Endodermal cell (in vitro differentiated cells): Measurements from ENCODE around the gene NT5DC1. TPM values are rescaled to one million over a fixed set of nuclear protein-coding genes. Genes with fewer than 3 reads are reported as not detected.

Source experiments
- DNase-seq: peaks from one replicate; pipeline ENCODE4 v3.0.0-alpha.2; 2017
- H3K27ac ChIP-seq: 2 replicates; pipeline ENCODE4 v1.5.1; 2013; ENCODE audit warnings: mild to moderate bottlenecking, low read depth, low read length, moderate library complexity
- H3K27me3 ChIP-seq: 2 replicates; pipeline ENCODE4 v1.6.1; 2013; ENCODE audit warnings: mild to moderate bottlenecking, low read length, moderate library complexity; ENCODE audit not compliant: insufficient read depth, control insufficient read depth, poor library complexity, severe bottlenecking
- H3K36me3 ChIP-seq: 2 replicates; pipeline ENCODE4 v1.7.0; 2013; ENCODE audit warnings: mild to moderate bottlenecking, low read length, moderate library complexity; ENCODE audit not compliant: control insufficient read depth, insufficient read depth
- H3K4me1 ChIP-seq: one replicate; pipeline ENCODE4 v1.7.0; 2013; ENCODE audit warnings: low read length; ENCODE audit not compliant: control insufficient read depth, insufficient read depth
- H3K4me3 ChIP-seq: 2 replicates; pipeline ENCODE4 v1.5.1; 2013; ENCODE audit warnings: mild to moderate bottlenecking, low read length, moderate library complexity
- H3K9ac ChIP-seq: 2 replicates; pipeline ENCODE4 v1.6.1; 2013; ENCODE audit warnings: mild to moderate bottlenecking, low read length, moderate library complexity; ENCODE audit not compliant: poor library complexity, severe bottlenecking; ENCODE audit errors: extremely low read depth
- H3K9me3 ChIP-seq: 2 replicates; pipeline ENCODE4 v1.6.1; 2013; ENCODE audit warnings: mild to moderate bottlenecking, low read length, moderate library complexity; ENCODE audit not compliant: control insufficient read depth
- H3K27ac Mint-ChIP-seq: 2 replicates; pipeline ENCODE4 v1.8.0; 2020; ENCODE audit warnings: mixed read lengths
- H3K27me3 Mint-ChIP-seq: 2 replicates; pipeline ENCODE4 v1.8.0; 2021; ENCODE audit warnings: mild to moderate bottlenecking, mixed read lengths; ENCODE audit not compliant: insufficient read depth
- H3K36me3 Mint-ChIP-seq: 2 replicates; pipeline ENCODE4 v1.8.0; 2020; ENCODE audit warnings: low read depth, mixed read lengths
- H3K4me1 Mint-ChIP-seq: 2 replicates; pipeline ENCODE4 v1.8.0; 2020; ENCODE audit warnings: mixed read lengths
- H3K4me3 Mint-ChIP-seq: 2 replicates; pipeline ENCODE4 v1.8.0; 2020; ENCODE audit warnings: mild to moderate bottlenecking, moderate library complexity, mixed read lengths
- H3K9me3 Mint-ChIP-seq: 2 replicates; pipeline ENCODE4 v1.8.0; 2020; ENCODE audit warnings: mild to moderate bottlenecking, mixed read lengths
- WGBS, 2 experiments: methylation state at CpG; one replicate each; pipeline versions ENCODE4 v1.1.5 to v1.1.7; 2013; ENCODE audit warnings: missing lambda C conversion rate in 2 of 2, mixed read lengths in 1 of 2; ENCODE audit not compliant: insufficient coverage in 1 of 2, insufficient read length in 1 of 2; 5-methylcytosine and 5-hydroxymethylcytosine counted together
- total RNA-seq, 2 donors: library from RNA; stranded (reverse); fragmentation: NEBNext Ultra II Directional in 1 of 2; extraction: Animal tissue kit (Norgen Biotek cat#: 25700) in 1 of 2; gene quantifications; 2 replicates in 1 of 2; 3 replicates in 1 of 2; pipeline ENCODE4 v1.2.1, GENCODE V29; 2021
- TF ChIP-seq, protein P1 (sequence below): fragments of 200-600 bp; sonication (generic); conservative IDR thresholded peaks from 2 replicates; pipeline ENCODE4 v1.5.0; 2021; ENCODE audit warnings: antibody characterized with exemption, mild to moderate bottlenecking

NT5DC1 gene
- total RNA-seq, 2 donors from 2014 or later, result 83.0 to 136 TPM

GRCh38 chr6:116062496-116062895 lies 38.2 kb upstream of the NT5DC1 start:
- Histone ChIP-seq H3K9me3 (no peaks in the 10 kb centered on the region), H3K36me3 (no peaks in the 10 kb centered on the region), H3K27me3 (no peaks in the 10 kb centered on the region), H3K27ac (no peak overlapping the region), H3K4me3 (no peak overlapping the region), H3K9ac (no peak overlapping the region), H3K4me1 (peaks cover 5% of the 10 kb centered on the region)
- H3K27ac Mint-ChIP-seq, result no peak overlapping the region
- 89 to 91% methylated on average over 3 to 4 of the region's 4 CpGs for WGBS, 2 experiments
- no peaks in the 10 kb centered on the region for H3K36me3 Mint-ChIP-seq
- no peaks in the 10 kb centered on the region for H3K9me3 Mint-ChIP-seq
- TF ChIP-seq, protein P1, sequence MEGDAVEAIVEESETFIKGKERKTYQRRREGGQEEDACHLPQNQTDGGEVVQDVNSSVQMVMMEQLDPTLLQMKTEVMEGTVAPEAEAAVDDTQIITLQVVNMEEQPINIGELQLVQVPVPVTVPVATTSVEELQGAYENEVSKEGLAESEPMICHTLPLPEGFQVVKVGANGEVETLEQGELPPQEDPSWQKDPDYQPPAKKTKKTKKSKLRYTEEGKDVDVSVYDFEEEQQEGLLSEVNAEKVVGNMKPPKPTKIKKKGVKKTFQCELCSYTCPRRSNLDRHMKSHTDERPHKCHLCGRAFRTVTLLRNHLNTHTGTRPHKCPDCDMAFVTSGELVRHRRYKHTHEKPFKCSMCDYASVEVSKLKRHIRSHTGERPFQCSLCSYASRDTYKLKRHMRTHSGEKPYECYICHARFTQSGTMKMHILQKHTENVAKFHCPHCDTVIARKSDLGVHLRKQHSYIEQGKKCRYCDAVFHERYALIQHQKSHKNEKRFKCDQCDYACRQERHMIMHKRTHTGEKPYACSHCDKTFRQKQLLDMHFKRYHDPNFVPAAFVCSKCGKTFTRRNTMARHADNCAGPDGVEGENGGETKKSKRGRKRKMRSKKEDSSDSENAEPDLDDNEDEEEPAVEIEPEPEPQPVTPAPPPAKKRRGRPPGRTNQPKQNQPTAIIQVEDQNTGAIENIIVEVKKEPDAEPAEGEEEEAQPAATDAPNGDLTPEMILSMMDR, result no peak
- no peak for DNase-seq
- H3K4me1 Mint-ChIP-seq, result peaks cover 10% of the 10 kb centered on the region
- no peak overlapping the region for H3K4me3 Mint-ChIP-seq
- H3K27me3 Mint-ChIP-seq, result no peaks in the 10 kb centered on the region

DNA sequence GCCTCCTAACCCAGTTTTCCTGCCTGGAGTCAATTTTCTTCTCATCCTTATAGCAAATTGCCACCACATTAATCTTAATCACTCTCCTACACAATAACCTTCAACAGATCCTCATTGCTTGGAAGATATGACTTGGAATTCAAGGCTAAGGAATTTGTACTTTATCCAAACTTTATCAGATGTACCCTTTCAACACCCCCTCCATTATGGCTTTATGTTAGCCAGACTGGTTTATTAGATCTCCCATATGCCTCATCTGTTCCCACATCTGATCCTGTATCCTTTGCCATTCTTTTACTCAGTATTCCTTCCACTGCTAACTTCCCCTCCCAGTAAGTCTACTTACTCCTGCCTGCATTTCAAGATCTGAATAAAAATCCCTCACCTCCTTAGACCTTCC lies 36.0 kb upstream of the NT5DC1 start:
- Mint-ChIP-seq H3K4me1 (peaks cover 13% of the 10 kb centered on the region), H3K27ac (no peak overlapping the region), H3K9me3 (no peaks in the 10 kb centered on the region), H3K4me3 (no peak overlapping the region), H3K27me3 (no peaks in the 10 kb centered on the region), H3K36me3 (no peaks in the 10 kb centered on the region)
- no peaks in the 10 kb centered on the region for H3K27me3 ChIP-seq
- no peak overlapping the region for H3K9ac ChIP-seq
- no peaks in the 10 kb centered on the region for H3K9me3 ChIP-seq
- TF ChIP-seq, protein P1, result no peak
- peaks cover 9% of the 10 kb centered on the region for H3K4me1 ChIP-seq
- no peak overlapping the region for H3K27ac ChIP-seq
- no peaks in the 10 kb centered on the region for H3K36me3 ChIP-seq
- no peak overlapping the region for H3K4me3 ChIP-seq
- DNase-seq, result no peak

DNA sequence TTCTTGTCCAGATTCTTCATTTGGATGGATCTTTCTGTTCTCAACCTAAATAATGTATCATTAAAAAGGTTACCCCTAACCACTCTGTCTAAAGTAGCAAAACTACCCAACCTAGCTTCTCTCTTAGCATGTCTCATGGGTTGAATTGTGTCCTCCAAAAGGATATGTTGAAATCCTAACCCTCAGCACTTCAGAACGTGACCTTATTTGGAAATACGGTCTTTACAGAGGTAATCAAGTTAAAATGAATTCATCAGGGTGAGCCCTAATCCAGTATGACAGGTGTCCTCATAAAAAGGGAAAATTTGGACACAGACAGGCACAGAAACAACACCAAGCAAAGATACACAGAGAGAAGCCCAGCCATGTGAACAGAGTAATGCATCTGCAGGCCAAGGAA lies 33.9 kb upstream of the NT5DC1 start:
- Histone ChIP-seq H3K4me1 (peaks cover 6% of the 10 kb centered on the region), H3K9me3 (no peaks in the 10 kb centered on the region), H3K27ac (no peak overlapping the region), H3K36me3 (no peaks in the 10 kb centered on the region), H3K27me3 (no peaks in the 10 kb centered on the region), H3K4me3 (no peak overlapping the region), H3K9ac (no peak overlapping the region)
- TF ChIP-seq, protein P1, result no peak
- WGBS, 2 experiments, result 94% methylated on average over 2 of the region's 2 CpGs
- Mint-ChIP-seq H3K4me3 (no peak overlapping the region), H3K27me3 (no peaks in the 10 kb centered on the region), H3K4me1 (peaks cover 13% of the 10 kb centered on the region), H3K9me3 (no peaks in the 10 kb centered on the region), H3K36me3 (no peaks in the 10 kb centered on the region), H3K27ac (no peak overlapping the region)
- no peak for DNase-seq
